Thymus (tissue), 11 donors: ENCODE measurements around the gene ZNF582. TPM values are rescaled to one million over a fixed set of nuclear protein-coding genes. Genes with fewer than 3 reads are reported as not detected.
"Not testable (repeated sequence)": the region's sequence is repeated elsewhere in the genome, so short reads cannot be mapped to it uniquely, and the experiment has no call there.

Experiments used
- DNase-seq, 9 donors: peaks; one replicate each; pipeline ENCODE4 v3.0.0-alpha.2; 2013; ENCODE audit warnings: low spot score in 9 of 9, low read depth in 6 of 9, missing footprints in 1 of 9
- H3K27ac ChIP-seq, 2 donors: one replicate each; pipeline ENCODE4 v1.5.1; 2013; ENCODE audit warnings: control low read depth in 1 of 2, low read depth in 1 of 2, low read length in 1 of 2, mild to moderate bottlenecking in 1 of 2, moderate library complexity in 1 of 2
- H3K27me3 ChIP-seq, 2 donors: one replicate each; pipeline ENCODE4 v1.5.1; 2013; ENCODE audit warnings: low read length in 1 of 2; ENCODE audit not compliant: control insufficient read depth in 2 of 2, insufficient read depth in 1 of 2
- H3K36me3 ChIP-seq, 2 donors: one replicate each; pipeline ENCODE4 v1.5.1; 2013; ENCODE audit warnings: low read length in 1 of 2, mild to moderate bottlenecking in 1 of 2, moderate library complexity in 1 of 2; ENCODE audit not compliant: control insufficient read depth in 2 of 2, insufficient read depth in 2 of 2
- H3K4me1 ChIP-seq, 2 donors: one replicate each; pipeline ENCODE4 v1.5.1; 2013; ENCODE audit warnings: low read length in 2 of 2; ENCODE audit not compliant: control insufficient read depth in 2 of 2, insufficient read depth in 2 of 2
- H3K4me3 ChIP-seq, 2 donors: one replicate each; pipeline ENCODE4 v1.5.1; 2013; ENCODE audit warnings: low read length in 2 of 2, control low read depth in 1 of 2, mild to moderate bottlenecking in 1 of 2
- H3K9me3 ChIP-seq, 2 donors: one replicate each; pipeline ENCODE4 v1.5.1; 2013; ENCODE audit warnings: low read length in 1 of 2, mild to moderate bottlenecking in 1 of 2; ENCODE audit not compliant: control insufficient read depth in 2 of 2, insufficient read depth in 1 of 2
- WGBS: extraction: QIAGEN DNeasy Blood & Tissue Kit; methylation state at CpG from one replicate; pipeline ENCODE4 v1.1.7; 2013; 5-methylcytosine and 5-hydroxymethylcytosine counted together
- polyA plus RNA-seq: library from polyadenylated mRNA; stranded (reverse); fragments of 200-250 nt; gene quantifications from one replicate; pipeline ENCODE4 v1.2.3, GENCODE V29; 2013
- total RNA-seq: library from RNA; stranded (reverse); fragments of 120-200 nt; gene quantifications from one replicate; pipeline ENCODE4 v1.2.4, GENCODE V29; 2013
- donor health status: healthy.

Gene ZNF582
- total and polyA plus RNA-seq, 2 donors: 4.2 to 6.2 TPM

DNA sequence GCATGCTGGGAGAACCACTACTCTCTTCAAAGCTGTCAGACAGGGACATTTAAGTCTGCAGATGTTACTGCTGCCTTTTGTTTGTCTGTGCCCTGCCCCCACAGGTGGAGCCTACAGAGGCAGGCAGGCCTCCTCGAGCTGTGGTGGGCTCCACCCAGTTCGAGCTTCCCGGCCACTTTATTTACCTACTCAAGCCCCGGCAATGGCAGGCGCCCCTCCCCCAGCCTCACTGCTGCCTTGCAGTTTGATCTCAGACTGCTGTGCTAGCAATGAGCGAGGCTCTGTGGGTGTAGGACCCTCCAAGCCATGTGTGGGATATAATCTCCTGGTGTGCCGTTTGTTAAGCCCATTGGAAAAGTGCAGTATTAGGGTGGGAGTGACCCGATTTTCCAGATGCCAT is 56.3 kb downstream of the ZNF582 start:
- H3K27me3 ChIP-seq, DNase-seq, H3K27ac ChIP-seq, H3K36me3 ChIP-seq, H3K9me3 ChIP-seq, H3K4me3 ChIP-seq, H3K4me1 ChIP-seq: not testable (repeated sequence)
- WGBS: 90% methylated on average over 8 of the region's 8 CpGs

DNA sequence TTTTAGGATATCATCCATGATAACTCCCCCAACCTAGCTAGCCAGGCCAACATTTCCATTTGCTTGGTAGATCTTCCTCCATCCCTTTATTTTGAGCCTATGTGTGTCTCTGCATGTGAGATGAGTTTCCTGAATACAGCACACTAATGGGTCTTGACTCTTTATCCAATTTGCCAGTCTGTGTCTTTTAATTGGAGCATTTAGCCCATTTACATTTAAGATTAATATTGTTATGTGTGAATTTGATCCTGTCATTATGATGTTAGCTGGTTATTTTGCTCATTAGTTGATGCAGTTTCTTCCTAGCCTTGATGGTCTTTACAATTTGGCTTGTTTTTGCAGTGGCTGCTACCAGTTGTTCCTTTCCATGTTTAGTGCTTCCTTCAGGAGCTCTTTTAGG is 58.0 kb downstream of the ZNF582 start:
- H3K36me3 ChIP-seq, H3K4me3 ChIP-seq, DNase-seq, H3K4me1 ChIP-seq, H3K27ac ChIP-seq, H3K27me3 ChIP-seq, H3K9me3 ChIP-seq: not testable (repeated sequence)

GRCh38 chr19:56333506-56333905 is 59.8 kb downstream of the ZNF582 start:
- DNase-seq: peak in 8 of 9 donors; percentile 22 to 70 (median 50)
- no peaks in the 10 kb centered on the region for H3K4me1 ChIP-seq
- no peaks in the 10 kb centered on the region for H3K9me3 ChIP-seq
- H3K36me3 ChIP-seq: no peaks in the 10 kb centered on the region
- no peaks in the 10 kb centered on the region for H3K27me3 ChIP-seq
- H3K27ac ChIP-seq: no peak overlapping the region
- H3K4me3 ChIP-seq: no peak overlapping the region

Other genes with a start within 250 kb of the ZNF582 start
- not detected for gene GALP, start 217.5 kb downstream of the ZNF582 start, total RNA-seq
- gene GALP, start 217.5 kb downstream of the ZNF582 start, polyA plus RNA-seq: 0.39 TPM
- gene ZSCAN5B, start 195.8 kb downstream of the ZNF582 start, total RNA-seq: not detected
- 0.05 TPM for gene ZSCAN5B, start 195.8 kb downstream of the ZNF582 start, polyA plus RNA-seq
- gene ZSCAN5C, start 191.3 kb downstream of the ZNF582 start, total RNA-seq: 0.05 TPM
- 0.16 TPM for gene ZSCAN5C, start 191.3 kb downstream of the ZNF582 start, polyA plus RNA-seq
- gene EDDM13, start 120.8 kb downstream of the ZNF582 start, total RNA-seq: 0.85 TPM
- 3.1 TPM for gene EDDM13, start 120.8 kb downstream of the ZNF582 start, polyA plus RNA-seq
- gene ZSCAN5A, start 78.7 kb downstream of the ZNF582 start, total RNA-seq: 7.4 TPM
- 4.9 TPM for gene ZSCAN5A, start 78.7 kb downstream of the ZNF582 start, polyA plus RNA-seq
- 5.0 TPM for gene ZNF583, start 10.8 kb upstream of the ZNF582 start, total RNA-seq
- gene ZNF583, start 10.8 kb upstream of the ZNF582 start, polyA plus RNA-seq: 3.1 TPM
- 3.8 TPM for gene ZNF667, start 83.8 kb upstream of the ZNF582 start, total RNA-seq
- 4.7 TPM for gene ZNF667, start 83.8 kb upstream of the ZNF582 start, polyA plus RNA-seq
- gene ZNF471, start 114.3 kb upstream of the ZNF582 start, total RNA-seq: 1.4 TPM
- gene ZNF471, start 114.3 kb upstream of the ZNF582 start, polyA plus RNA-seq: 4.6 TPM
- gene ZFP28, start 145.4 kb upstream of the ZNF582 start, total RNA-seq: 2.9 TPM
- gene ZFP28, start 145.4 kb upstream of the ZNF582 start, polyA plus RNA-seq: 6.1 TPM
- 2.2 TPM for gene ZNF470, start 173.9 kb upstream of the ZNF582 start, total RNA-seq
- gene ZNF470, start 173.9 kb upstream of the ZNF582 start, polyA plus RNA-seq: 7.7 TPM
- gene ZNF71, start 201.8 kb upstream of the ZNF582 start, total RNA-seq: 5.1 TPM
- gene ZNF71, start 201.8 kb upstream of the ZNF582 start, polyA plus RNA-seq: 3.5 TPM
- 0.38 TPM for gene SMIM17, start 249.6 kb upstream of the ZNF582 start, total RNA-seq
- 0.21 TPM for gene SMIM17, start 249.6 kb upstream of the ZNF582 start, polyA plus RNA-seq